Left forelimb (tissue), 1 donor: ENCODE results near the gene CACNG1.

Experiments
- DNase-seq: peaks from one replicate; pipeline ENCODE4 v3.0.0-alpha.2; 2018; ENCODE audit warnings: low spot score

CACNG1 gene

GRCh38 chr17:67044016-67044772, at the start of gene CACNG1:
TSS of gene CACNG1 (plus strand) at chr17:67044554. CDS start at chr17:67044661, 107 bp downstream.
- no peak for DNase-seq

- DNase-seq, result no peak
Observed at GRCh38 chr17:66994930-66995535, 49.3 kb upstream of the CACNG1 start.

- no peak for DNase-seq
Observed at GRCh38 chr17:66995944-66996343, 48.4 kb upstream of the CACNG1 start.

- DNase-seq, result no peak
Observed at GRCh38 chr17:66996926-66997325, 47.4 kb upstream of the CACNG1 start.

- no peak for DNase-seq
Observed at GRCh38 chr17:67003231-67003630, 41.1 kb upstream of the CACNG1 start.

- no peak for DNase-seq
Observed at GRCh38 chr17:67004181-67004580, 40.2 kb upstream of the CACNG1 start.

GRCh38 chr17:67007266-67007665, 37.1 kb upstream of the CACNG1 start:
- no peak for DNase-seq

- DNase-seq, result no peak
Observed at GRCh38 chr17:67008101-67008500, 36.3 kb upstream of the CACNG1 start.

GRCh38 chr17:67011527-67012175, 32.7 kb upstream of the CACNG1 start:
- no peak for DNase-seq

GRCh38 chr17:67013891-67014290, 30.5 kb upstream of the CACNG1 start:
- no peak for DNase-seq

- DNase-seq, result no peak
Observed at GRCh38 chr17:67015001-67015400, 29.4 kb upstream of the CACNG1 start.

- no peak for DNase-seq
Observed at GRCh38 chr17:67016039-67016762, 28.2 kb upstream of the CACNG1 start.

- no peak for DNase-seq
Observed at GRCh38 chr17:67017910-67018309, 26.4 kb upstream of the CACNG1 start.

GRCh38 chr17:67018471-67019434, 25.6 kb upstream of the CACNG1 start:
- no peak for DNase-seq

- no peak for DNase-seq
Observed at GRCh38 chr17:67019809-67020208, 24.5 kb upstream of the CACNG1 start.

GRCh38 chr17:67020293-67020766, 24.0 kb upstream of the CACNG1 start:
- DNase-seq, result no peak

- DNase-seq, result no peak
Observed at GRCh38 chr17:67021196-67021595, 23.2 kb upstream of the CACNG1 start.

- DNase-seq, result no peak
Observed at GRCh38 chr17:67021743-67022450, 22.5 kb upstream of the CACNG1 start.

GRCh38 chr17:67022451-67022810, 21.9 kb upstream of the CACNG1 start:
- no peak for DNase-seq

GRCh38 chr17:67024736-67025135, 19.6 kb upstream of the CACNG1 start:
- DNase-seq, result no peak
